HepG2 (cell line): ENCODE measurements around the gene SRRM1.
"Not testable (repeated sequence)": the region's sequence is repeated elsewhere in the genome, so short reads cannot be mapped to it uniquely, and the experiment has no call there.

Experiments used
- ATF5 ChIP-seq: sonication (generic); formaldehyde crosslinking; IDR thresholded peaks from 2 replicates; pipeline ENCODE4 v1.4.0; 2020; ENCODE audit warnings: mild to moderate bottlenecking, low read depth, missing genetic modification reagents
- CHD2 ChIP-seq: IDR thresholded peaks from 2 replicates; pipeline ENCODE4 v1.6.1; 2011; ENCODE audit warnings: low read depth, low read length, improper control_type of control experiment
- CTCF ChIP-seq: sonication (generic); formaldehyde crosslinking; IDR thresholded peaks from 2 replicates; pipeline ENCODE4 v1.5.0; 2020; ENCODE audit warnings: mild to moderate bottlenecking, missing genetic modification reagents, moderate library complexity
- KLF16 ChIP-seq, 2 experiments: sonication (generic) in 1 of 2; formaldehyde crosslinking in 1 of 2; IDR thresholded peaks; 2 replicates each; pipeline versions ENCODE4 v1.6.1 to v1.8.0; 2016 to 2023; ENCODE audit warnings: missing genetic modification reagents in 2 of 2, missing compliant biosample characterization in 1 of 2
- MXD4 ChIP-seq: IDR thresholded peaks from 2 replicates; pipeline ENCODE4 v1.6.1; 2016; ENCODE audit warnings: mild to moderate bottlenecking, missing biosample characterization, missing genetic modification reagents
- NONO ChIP-seq, 2 experiments: fragments of 450-650 bp in 1 of 2; sonication (generic) in 1 of 2; formaldehyde crosslinking in 1 of 2; IDR thresholded peaks in 1 of 2; conservative IDR thresholded peaks in 1 of 2; 2 replicates each; pipeline versions ENCODE4 v1.6.1 to v1.8.0; 2017 to 2022; ENCODE audit warnings: mild to moderate bottlenecking in 1 of 2, missing genetic modification reagents in 1 of 2, moderate library complexity in 1 of 2
- SAFB2 ChIP-seq: sonication (generic); formaldehyde crosslinking; IDR thresholded peaks from 2 replicates; pipeline ENCODE4 v1.5.1; 2020; ENCODE audit warnings: missing genetic modification reagents, low read depth, mild to moderate bottlenecking, borderline replicate concordance
- TFAP4 ChIP-seq: sonication (generic); IDR thresholded peaks from 2 replicates; pipeline ENCODE4 v1.6.1; 2016; ENCODE audit warnings: low read depth, borderline replicate concordance
- ZBTB10 ChIP-seq: sonication (generic); formaldehyde crosslinking; IDR thresholded peaks from 2 replicates; pipeline ENCODE4 v1.4.0; 2020; ENCODE audit warnings: missing genetic modification reagents, borderline replicate concordance
- ZBTB2 ChIP-seq: sonication (generic); formaldehyde crosslinking; IDR thresholded peaks from 2 replicates; pipeline ENCODE4 v1.8.0; 2022; ENCODE audit warnings: low read depth, missing genetic modification reagents
- ZBTB34 ChIP-seq: sonication (generic); formaldehyde crosslinking; IDR thresholded peaks from 2 replicates; pipeline ENCODE4 v1.8.0; 2022; ENCODE audit warnings: mild to moderate bottlenecking, missing genetic modification reagents

GRCh38 chr1:24706074-24706389 is 62.9 kb downstream of the SRRM1 start:
- TF ChIP-seq ATF5 (CRISPR knock-in tag); ZBTB2 (CRISPR knock-in tag); SAFB2 (CRISPR knock-in tag); MXD4 (CRISPR knock-in tag); ZBTB10 (CRISPR knock-in tag); KLF16 (CRISPR knock-in tag; IDR thresholded peaks at IDR 0.05); TFAP4; ZBTB34 (CRISPR knock-in tag); CHD2; NONO (IDR thresholded peaks at IDR 0.05); NONO (CRISPR knock-in tag; conservative IDR thresholded peaks at IDR 0.05); CTCF: not testable (repeated sequence)
